GM20431 (cell line): ENCODE measurements around the gene CFAP57.
"Not testable (repeated sequence)": the region's sequence is repeated elsewhere in the genome, so short reads cannot be mapped to it uniquely, and the experiment has no call there.

Source experiments
- in situ Hi-C: fragments of 300-500 bp; cut with MseI, MboI; formaldehyde crosslinking; loops from one replicate; pipeline ENCODE4 v1.15.0; 2020; ENCODE audit warnings: low sequenced_read_pairs; ENCODE audit not compliant: unreplicated experiment

CFAP57 gene

GRCh38 chr1:43171312-43171875 is 736 bp upstream of the CFAP57 start:
- in situ Hi-C loops: no loop called here

GRCh38 chr1:43172527-43172972 is 420 bp downstream of the CFAP57 start:
- in situ Hi-C loops: no loop called here

- in situ Hi-C loops: no loop called here
These were observed 2.7 kb downstream of the CFAP57 start for GRCh38 chr1:43174873-43175272.

GRCh38 chr1:43177691-43178090 is 5.6 kb downstream of the CFAP57 start:
- in situ Hi-C loops: no loop called here

GRCh38 chr1:43184388-43184787 is 12.3 kb downstream of the CFAP57 start:
- in situ Hi-C loops: no loop called here

GRCh38 chr1:43184995-43185394 is 12.9 kb downstream of the CFAP57 start:
- in situ Hi-C loops: no loop called here

GRCh38 chr1:43188106-43188505 is 16.0 kb downstream of the CFAP57 start:
- in situ Hi-C loops: no loop called here

- in situ Hi-C loops: no loop called here
These were observed 22.4 kb downstream of the CFAP57 start for GRCh38 chr1:43194509-43194908.

- in situ Hi-C loops: no loop called here
These were observed 25.4 kb downstream of the CFAP57 start for GRCh38 chr1:43197343-43198127.

GRCh38 chr1:43199093-43199726 is 27.1 kb downstream of the CFAP57 start:
- in situ Hi-C loops: no loop called here

- in situ Hi-C loops: no loop called here
These were observed 31.7 kb downstream of the CFAP57 start for GRCh38 chr1:43203859-43204258.

- in situ Hi-C loops: no loop called here
These were observed 32.3 kb downstream of the CFAP57 start for GRCh38 chr1:43204394-43204793.

GRCh38 chr1:43205671-43206070 is 33.5 kb downstream of the CFAP57 start:
- in situ Hi-C loops: no loop called here

- in situ Hi-C loops: no loop called here
These were observed 34.6 kb downstream of the CFAP57 start for GRCh38 chr1:43206600-43207228.

GRCh38 chr1:43207229-43207853 is 35.2 kb downstream of the CFAP57 start:
- in situ Hi-C loops: no loop called here

GRCh38 chr1:43208277-43208676 is 36.1 kb downstream of the CFAP57 start:
- in situ Hi-C loops: not testable (repeated sequence)

- in situ Hi-C loops: no loop called here
These were observed 42.6 kb downstream of the CFAP57 start for GRCh38 chr1:43214501-43215444.

- in situ Hi-C loops: no loop called here
These were observed 45.6 kb downstream of the CFAP57 start for GRCh38 chr1:43217747-43218146.
